ENCODE results near the gene ST7.

Gene ST7

DNA sequence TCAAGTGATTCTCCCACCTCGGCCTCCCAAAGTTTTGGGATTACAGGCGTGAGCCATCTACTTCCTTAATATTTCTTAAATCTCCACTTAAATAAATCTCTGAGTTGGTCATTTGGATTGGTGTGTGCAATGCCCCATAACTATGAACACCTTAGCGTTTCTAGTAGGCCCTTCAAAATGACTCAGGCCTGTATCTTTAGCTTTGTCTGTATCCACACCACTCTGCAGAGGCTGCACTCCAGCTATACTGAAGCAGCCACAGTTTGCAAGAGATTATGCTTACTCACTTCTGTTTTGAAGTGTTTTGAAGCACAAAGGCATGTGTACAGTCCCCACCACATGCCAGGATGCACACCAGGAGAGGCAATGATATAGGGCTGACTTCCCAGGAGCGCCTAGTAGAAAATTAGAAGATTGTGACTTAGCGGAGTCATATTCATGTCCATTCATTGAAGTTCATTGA, 2.4 kb upstream of the ST7 start:
- no peak for TF ChIP-seq ZFX (IDR thresholded peaks at IDR 0.05; ENCODE audit: borderline replicate concordance)
- TF ChIP-seq, protein P1, sequence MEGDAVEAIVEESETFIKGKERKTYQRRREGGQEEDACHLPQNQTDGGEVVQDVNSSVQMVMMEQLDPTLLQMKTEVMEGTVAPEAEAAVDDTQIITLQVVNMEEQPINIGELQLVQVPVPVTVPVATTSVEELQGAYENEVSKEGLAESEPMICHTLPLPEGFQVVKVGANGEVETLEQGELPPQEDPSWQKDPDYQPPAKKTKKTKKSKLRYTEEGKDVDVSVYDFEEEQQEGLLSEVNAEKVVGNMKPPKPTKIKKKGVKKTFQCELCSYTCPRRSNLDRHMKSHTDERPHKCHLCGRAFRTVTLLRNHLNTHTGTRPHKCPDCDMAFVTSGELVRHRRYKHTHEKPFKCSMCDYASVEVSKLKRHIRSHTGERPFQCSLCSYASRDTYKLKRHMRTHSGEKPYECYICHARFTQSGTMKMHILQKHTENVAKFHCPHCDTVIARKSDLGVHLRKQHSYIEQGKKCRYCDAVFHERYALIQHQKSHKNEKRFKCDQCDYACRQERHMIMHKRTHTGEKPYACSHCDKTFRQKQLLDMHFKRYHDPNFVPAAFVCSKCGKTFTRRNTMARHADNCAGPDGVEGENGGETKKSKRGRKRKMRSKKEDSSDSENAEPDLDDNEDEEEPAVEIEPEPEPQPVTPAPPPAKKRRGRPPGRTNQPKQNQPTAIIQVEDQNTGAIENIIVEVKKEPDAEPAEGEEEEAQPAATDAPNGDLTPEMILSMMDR (IDR thresholded peaks at IDR 0.05), result no peak
- H3K27ac ChIP-seq, result no peak overlapping the region

DNA sequence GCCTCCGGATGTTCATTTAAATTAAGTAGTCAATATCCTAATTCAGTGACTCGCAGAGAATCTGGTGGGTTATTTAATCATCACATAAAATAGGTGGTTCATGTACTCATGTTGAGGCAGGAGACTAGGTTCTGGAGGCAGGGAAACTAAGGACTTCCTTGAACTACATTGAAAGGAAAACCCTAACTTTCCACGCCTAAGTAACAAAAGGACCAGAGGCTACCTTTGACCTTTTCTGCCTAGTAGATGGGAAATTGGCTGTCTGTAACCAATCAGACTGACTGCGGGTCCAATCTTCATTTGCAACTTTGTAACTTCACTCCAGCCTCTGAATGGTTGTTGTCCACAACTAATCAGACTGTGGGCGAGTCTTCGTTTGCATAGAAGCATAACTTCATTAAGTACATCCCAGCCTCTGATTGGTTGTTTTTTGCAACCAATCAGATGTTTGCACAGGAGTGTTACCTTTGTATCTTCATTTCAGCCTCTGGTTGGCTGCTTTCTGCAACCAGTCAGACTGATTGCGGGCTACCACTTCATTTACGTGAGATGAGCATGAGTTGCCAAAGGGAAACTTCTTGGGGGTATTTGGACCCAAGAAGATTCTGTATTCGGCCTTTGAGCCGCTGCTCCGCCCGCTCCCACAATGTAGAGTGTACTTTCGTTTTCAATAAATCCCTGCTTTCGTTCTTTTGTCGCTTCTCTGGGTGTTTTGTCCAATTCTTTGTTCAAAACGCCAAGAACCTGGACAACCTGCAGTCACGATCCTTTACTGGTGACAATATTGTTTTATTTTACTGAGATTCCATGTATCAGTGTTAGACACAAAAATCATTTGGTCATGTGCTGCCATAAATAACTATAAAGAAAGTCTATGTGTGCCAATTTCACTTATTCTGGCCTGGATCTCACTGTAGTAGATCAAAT, 1.7 kb upstream of the ST7 start:
- no peak overlapping the region for H3K27ac ChIP-seq
- TF ChIP-seq, protein P1 (IDR thresholded peaks at IDR 0.05), result no peak
- TF ChIP-seq ZFX (IDR thresholded peaks at IDR 0.05; ENCODE audit: borderline replicate concordance), result no peak

DNA sequence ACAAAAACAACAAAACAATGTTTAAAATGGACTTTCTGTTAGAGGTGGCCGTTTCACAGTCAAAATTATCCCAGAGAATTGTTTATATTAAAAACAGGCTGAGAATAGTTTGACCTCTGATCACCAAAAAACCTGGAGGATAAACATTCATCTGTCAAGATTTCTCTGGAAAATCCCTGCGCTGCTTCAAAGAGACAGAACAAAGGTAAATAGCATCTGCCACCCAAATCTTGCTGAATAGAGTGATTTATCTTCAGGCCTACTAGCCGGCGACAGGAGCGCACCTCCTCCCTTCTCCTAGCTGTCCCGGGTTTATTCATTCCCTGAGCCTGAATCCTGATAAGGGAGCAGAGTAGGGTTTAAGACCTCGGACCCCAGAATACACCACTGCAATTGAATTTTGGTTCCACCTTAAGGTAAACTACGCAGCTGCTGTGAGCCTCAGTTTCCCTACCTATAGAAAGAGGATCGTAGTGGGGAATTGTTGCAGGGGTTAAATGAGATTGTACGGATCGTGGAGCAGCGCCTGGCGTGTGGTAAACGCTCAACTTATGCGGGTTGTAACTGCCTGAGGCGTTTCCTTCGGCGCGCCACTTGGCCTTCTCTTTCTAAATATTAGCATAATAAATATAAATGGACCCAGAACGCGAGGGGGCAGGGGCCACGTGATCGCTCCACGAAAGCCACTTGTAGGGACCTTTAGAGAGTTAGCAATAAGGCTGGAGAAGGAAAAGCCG, 498 bp upstream of the ST7 start:
- TF ChIP-seq ZFX (IDR thresholded peaks at IDR 0.05; ENCODE audit: borderline replicate concordance), result no peak
- TF ChIP-seq, protein P1 (IDR thresholded peaks at IDR 0.05), result no peak
- H3K27ac ChIP-seq, result peak overlapping the region; percentile 90

DNA sequence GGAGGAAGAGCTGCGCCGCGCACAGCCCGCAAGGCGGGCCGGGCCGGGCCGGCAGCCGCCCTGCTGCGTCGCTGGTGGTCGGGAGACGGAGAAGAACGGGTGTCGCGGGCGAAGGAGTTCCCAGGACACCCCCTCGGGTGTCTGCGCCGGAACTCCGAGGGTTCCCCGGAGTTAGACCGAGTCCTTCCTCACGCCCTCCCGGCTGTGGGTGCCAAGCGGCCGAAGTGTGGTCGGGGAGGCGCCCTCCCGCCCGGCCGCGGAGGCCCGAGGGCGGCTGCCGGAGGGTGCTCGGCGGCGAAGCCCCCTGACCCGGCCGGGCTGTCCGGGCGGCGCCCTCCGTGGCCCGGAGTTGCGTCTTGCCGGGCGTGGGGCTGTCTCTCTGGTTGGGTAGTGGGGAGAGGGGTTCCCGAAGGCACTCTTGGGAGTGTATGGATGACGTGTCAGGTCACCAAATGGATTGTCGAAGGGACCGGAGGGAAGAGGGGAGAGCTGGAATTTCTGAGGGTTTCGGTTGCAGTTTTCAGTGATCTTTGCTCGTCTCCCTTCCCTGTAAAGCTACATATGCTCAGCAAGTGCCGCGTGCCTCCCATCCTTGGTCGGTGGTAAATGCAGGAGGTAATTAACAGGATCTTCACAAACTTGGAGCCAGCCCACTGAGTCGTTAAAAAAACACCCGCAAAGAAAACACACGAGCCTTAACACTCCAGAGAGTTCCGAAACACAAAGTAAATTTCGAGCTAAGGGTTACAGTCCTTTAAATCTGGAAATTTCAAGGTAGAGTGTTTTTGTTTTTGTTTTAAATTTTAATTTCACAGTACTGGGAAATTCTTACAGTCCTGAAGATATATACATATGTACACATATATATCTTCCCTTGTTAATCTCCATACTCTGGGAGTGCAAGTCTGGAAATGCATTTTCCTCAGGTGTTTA, 871 bp downstream of the ST7 start:
- TF ChIP-seq, protein P1 (IDR thresholded peaks at IDR 0.05), result no peak; the same call in 1 of the 2 replicates
- no peak for TF ChIP-seq ZFX (IDR thresholded peaks at IDR 0.05; ENCODE audit: borderline replicate concordance)
- H3K27ac ChIP-seq, result peak overlapping the region; percentile 90

DNA sequence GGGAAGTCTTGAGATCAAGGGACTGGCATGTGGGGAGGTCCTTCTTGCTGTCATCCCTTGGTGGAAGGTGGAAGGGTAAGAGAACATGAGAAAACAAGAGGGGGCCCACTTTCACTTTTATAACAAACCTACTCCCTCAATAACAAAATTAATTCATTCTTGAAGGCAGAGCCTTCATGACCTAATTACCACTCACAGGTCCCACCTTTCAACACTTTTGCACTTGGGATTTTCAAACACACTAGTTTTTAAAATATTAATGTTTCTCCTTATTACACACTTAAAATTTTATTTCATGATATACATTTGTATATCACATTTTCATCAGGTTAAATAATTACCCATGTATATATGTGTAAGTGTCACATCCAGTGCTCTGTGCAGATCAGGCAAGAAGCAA, 2.0 kb downstream of the ST7 start:
- TF ChIP-seq ZFX (IDR thresholded peaks at IDR 0.05; ENCODE audit: borderline replicate concordance), result no peak
- TF ChIP-seq, protein P1 (IDR thresholded peaks at IDR 0.05), result no peak
- no peak overlapping the region for H3K27ac ChIP-seq

DNA sequence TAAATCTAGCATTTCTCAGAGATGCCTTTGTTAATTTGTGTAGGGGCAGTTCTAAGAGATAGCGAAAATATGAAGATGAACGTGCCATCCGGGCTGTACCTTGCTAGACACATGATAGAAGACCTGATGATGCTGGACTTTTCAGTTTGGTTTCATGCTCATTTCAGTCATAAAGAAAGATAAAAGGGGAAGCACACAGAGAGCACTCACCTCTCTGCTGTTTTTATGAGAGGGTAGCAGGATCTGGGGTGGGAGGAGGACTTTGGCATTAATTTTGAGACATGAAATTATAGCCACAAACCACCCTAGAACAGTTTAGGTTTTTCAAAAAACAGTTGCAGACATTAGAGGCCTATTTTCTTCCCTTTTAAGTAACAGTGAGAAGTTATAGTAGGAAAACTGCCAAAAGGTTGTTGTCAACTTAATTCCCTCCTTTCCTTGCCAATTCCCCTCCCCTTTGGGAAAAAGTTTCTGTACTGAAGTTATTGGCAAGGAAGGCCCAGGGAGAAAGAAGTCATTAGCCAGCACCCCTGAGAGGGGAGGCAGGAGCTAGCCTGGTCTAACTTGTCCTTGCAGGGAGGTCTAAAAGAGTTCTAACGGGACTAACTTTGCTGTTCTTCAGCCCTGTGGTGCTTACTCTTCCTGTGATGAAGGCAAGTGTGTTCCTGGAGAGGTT, 2.6 kb downstream of the ST7 start:
- H3K27ac ChIP-seq, result no peak overlapping the region

More for the DNA sequence above, 2.6 kb downstream of the ST7 start:
- TF ChIP-seq ZFX (IDR thresholded peaks at IDR 0.05; ENCODE audit: borderline replicate concordance), result no peak
- TF ChIP-seq, protein P1 (IDR thresholded peaks at IDR 0.05), result no peak

Data from 22Rv1 (cell line).